ENCODE measurements around the gene SCAND1. TPM values are rescaled to one million over a fixed set of nuclear protein-coding genes. Genes with fewer than 3 reads are reported as not detected.
A peak's percentile ranks its signal among the peaks of the same experiment; 100 is the strongest.

Gene SCAND1
- total RNA-seq, 1 donor from 2014 or later: 97.8 TPM

DNA sequence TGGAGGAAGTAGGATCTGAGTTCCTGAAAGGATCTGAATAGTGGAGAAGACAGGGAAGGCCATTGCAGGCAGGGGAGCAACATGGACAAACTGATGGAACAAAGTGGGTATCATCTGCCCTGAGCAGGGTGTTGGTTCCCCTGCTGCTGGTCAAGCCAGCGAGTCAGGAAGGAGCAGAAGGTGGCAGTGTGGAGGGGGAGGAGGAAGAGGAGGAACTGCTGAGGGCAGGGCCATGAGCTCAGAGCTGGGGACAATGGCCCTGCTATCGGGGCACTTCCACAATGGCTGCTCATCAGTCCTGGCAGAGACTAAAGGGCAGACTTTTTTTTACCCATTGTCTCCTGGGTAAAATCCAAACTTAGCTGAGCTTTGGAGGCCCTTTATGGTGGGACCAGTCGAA, 27.7 kb upstream of the SCAND1 start:
- Mint-ChIP-seq H3K4me3 (ENCODE audit: unreplicated experiment) (peak overlapping the region; percentile 1), H3K9me3 (ENCODE audit: unreplicated experiment) (peaks cover 4% of the 10 kb centered on the region), H3K36me3 (ENCODE audit: unreplicated experiment) (no peaks in the 10 kb centered on the region), H3K4me1 (ENCODE audit: low read depth, unreplicated experiment) (peaks cover 15% of the 10 kb centered on the region), H3K27ac (ENCODE audit: unreplicated experiment) (no peak overlapping the region), H3K27me3 (ENCODE audit: unreplicated experiment) (peaks cover 6% of the 10 kb centered on the region)
- no peak for DNase-seq
- TF ChIP-seq, protein P1, sequence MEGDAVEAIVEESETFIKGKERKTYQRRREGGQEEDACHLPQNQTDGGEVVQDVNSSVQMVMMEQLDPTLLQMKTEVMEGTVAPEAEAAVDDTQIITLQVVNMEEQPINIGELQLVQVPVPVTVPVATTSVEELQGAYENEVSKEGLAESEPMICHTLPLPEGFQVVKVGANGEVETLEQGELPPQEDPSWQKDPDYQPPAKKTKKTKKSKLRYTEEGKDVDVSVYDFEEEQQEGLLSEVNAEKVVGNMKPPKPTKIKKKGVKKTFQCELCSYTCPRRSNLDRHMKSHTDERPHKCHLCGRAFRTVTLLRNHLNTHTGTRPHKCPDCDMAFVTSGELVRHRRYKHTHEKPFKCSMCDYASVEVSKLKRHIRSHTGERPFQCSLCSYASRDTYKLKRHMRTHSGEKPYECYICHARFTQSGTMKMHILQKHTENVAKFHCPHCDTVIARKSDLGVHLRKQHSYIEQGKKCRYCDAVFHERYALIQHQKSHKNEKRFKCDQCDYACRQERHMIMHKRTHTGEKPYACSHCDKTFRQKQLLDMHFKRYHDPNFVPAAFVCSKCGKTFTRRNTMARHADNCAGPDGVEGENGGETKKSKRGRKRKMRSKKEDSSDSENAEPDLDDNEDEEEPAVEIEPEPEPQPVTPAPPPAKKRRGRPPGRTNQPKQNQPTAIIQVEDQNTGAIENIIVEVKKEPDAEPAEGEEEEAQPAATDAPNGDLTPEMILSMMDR (IDR thresholded peaks at IDR 0.05; ENCODE audit: partially characterized antibody, unreplicated experiment): no peak

DNA sequence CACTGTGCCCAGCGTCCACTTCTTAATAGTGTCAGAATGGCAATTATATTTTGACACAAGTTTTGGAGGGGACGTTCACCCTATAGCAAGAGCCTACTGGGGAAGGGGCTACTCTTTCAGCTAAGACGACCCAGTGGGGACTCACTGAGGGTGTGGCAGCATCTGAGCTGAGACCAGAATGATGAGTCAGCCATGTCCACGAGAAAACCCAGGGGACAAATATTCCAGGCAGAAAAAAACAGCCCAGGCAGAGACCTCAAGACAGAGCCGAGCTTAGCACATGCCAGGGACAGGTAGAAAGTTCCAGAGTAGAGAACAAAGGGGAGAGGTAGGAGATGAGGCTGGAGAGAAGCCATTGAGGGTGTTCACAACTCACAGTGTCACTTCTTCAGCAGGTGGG, 25.2 kb upstream of the SCAND1 start:
- H3K27ac Mint-ChIP-seq (ENCODE audit: unreplicated experiment): no peak overlapping the region
- peaks cover 1% of the 10 kb centered on the region for H3K9me3 Mint-ChIP-seq (ENCODE audit: unreplicated experiment)
- peaks cover 6% of the 10 kb centered on the region for H3K27me3 Mint-ChIP-seq (ENCODE audit: unreplicated experiment)
- H3K36me3 Mint-ChIP-seq (ENCODE audit: unreplicated experiment): no peaks in the 10 kb centered on the region
- peaks cover 19% of the 10 kb centered on the region for H3K4me1 Mint-ChIP-seq (ENCODE audit: low read depth, unreplicated experiment)
- TF ChIP-seq, protein P1 (IDR thresholded peaks at IDR 0.05; ENCODE audit: partially characterized antibody, unreplicated experiment): no peak
- DNase-seq: no peak
- H3K4me3 Mint-ChIP-seq (ENCODE audit: unreplicated experiment): no peak overlapping the region

DNA sequence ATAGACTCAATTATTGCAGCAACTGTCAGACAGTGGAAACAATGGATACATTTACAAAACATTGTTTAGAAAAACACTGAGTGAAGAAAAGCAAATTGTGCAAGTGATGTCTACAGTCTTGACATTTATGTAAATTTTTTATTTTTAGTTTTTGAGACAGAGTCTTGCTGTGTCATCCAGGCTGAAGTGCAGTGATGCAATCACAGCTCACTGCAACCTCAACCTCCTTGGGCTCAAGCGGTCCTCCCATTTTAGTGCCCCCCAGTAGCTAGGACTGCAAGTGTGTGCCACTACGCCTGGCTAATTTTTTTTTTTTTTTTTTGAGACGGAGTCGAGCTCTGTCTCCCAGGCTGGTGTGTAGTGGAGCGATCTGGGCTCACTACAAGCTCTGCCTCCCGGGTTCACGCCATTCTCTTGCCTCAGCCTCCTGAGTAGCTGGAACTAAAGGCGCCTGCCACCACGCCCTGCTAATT, 23.8 kb upstream of the SCAND1 start:
- Mint-ChIP-seq H3K9me3 (ENCODE audit: unreplicated experiment) (no peaks in the 10 kb centered on the region), H3K27ac (ENCODE audit: unreplicated experiment) (no peak overlapping the region), H3K4me3 (ENCODE audit: unreplicated experiment) (no peak overlapping the region), H3K36me3 (ENCODE audit: unreplicated experiment) (no peaks in the 10 kb centered on the region), H3K4me1 (ENCODE audit: low read depth, unreplicated experiment) (peaks cover 19% of the 10 kb centered on the region), H3K27me3 (ENCODE audit: unreplicated experiment) (peaks cover 6% of the 10 kb centered on the region)
- TF ChIP-seq, protein P1 (IDR thresholded peaks at IDR 0.05; ENCODE audit: partially characterized antibody, unreplicated experiment): no peak
- no peak for DNase-seq

DNA sequence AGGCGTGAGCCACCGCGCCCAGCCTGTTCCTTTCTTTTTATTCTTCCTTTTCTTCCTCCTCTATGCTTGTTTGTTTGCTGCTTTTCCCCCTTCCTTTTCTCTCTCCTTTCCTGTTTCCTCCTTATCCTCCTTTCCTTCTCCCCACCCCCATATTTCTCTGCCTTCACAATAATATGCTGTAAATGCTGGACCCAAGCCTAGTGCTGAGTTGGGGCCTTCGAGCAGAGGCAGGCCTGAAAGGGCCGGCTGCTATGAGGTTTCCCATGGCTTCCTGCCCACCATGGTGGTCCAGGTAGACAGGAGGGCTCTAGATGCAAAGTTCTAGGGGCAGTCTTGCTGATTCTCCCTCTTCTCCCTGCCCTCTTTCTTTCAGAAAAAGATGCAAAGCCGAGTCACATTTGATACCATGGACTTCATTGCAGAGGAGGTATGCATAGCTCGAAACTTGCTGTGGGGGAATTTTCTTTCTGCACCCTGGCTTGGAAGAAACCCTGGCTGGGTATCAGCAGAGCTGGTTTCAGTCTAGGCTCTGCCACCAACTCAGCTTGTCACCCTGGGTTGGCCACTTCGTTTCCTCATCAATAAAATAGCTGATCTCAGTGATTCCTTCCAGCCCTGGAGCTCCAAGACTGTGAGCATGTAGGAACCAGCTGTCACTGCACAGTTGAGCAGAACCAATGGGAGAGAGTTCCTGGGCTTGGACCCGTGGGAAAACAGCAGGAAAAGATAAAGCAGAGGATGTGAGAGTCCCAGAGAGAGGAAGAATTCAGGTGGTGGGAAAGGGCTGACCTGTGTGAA, 21.5 kb upstream of the SCAND1 start:
- Mint-ChIP-seq H3K4me3 (ENCODE audit: unreplicated experiment) (no peak overlapping the region), H3K27me3 (ENCODE audit: unreplicated experiment) (peaks cover 12% of the 10 kb centered on the region), H3K36me3 (ENCODE audit: unreplicated experiment) (peaks cover 6% of the 10 kb centered on the region), H3K9me3 (ENCODE audit: unreplicated experiment) (peaks cover 9% of the 10 kb centered on the region), H3K27ac (ENCODE audit: unreplicated experiment) (peak overlapping the region; percentile 43), H3K4me1 (ENCODE audit: low read depth, unreplicated experiment) (peaks cover 25% of the 10 kb centered on the region)
- DNase-seq: no peak
- TF ChIP-seq, protein P1 (IDR thresholded peaks at IDR 0.05; ENCODE audit: partially characterized antibody, unreplicated experiment): no peak

DNA sequence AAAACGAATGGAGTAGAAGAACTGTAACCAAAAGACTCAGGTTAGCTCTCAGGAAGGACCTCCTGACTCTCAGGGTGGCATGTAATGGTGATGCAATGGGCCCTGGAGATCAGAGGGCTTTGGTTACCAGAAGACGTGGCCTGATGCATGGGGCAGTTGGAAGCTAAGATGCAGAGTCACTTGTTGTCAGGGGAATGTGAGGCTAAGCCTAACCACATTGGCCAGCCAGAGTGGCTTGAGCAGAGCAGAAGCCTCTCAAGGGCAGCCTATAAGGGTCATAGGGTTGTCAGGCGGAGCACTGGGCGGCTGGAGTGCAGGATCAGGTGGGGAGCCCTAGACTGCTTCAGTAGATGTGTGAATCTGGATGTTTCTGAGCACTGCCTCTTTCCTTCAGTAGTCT, 20.0 kb upstream of the SCAND1 start:
- TF ChIP-seq, protein P1 (IDR thresholded peaks at IDR 0.05; ENCODE audit: partially characterized antibody, unreplicated experiment): no peak
- H3K36me3 Mint-ChIP-seq (ENCODE audit: unreplicated experiment): peaks cover 6% of the 10 kb centered on the region
- H3K4me1 Mint-ChIP-seq (ENCODE audit: low read depth, unreplicated experiment): peaks cover 16% of the 10 kb centered on the region
- peaks cover 9% of the 10 kb centered on the region for H3K9me3 Mint-ChIP-seq (ENCODE audit: unreplicated experiment)
- H3K4me3 Mint-ChIP-seq (ENCODE audit: unreplicated experiment): no peak overlapping the region
- H3K27ac Mint-ChIP-seq (ENCODE audit: unreplicated experiment): no peak overlapping the region
- peaks cover 12% of the 10 kb centered on the region for H3K27me3 Mint-ChIP-seq (ENCODE audit: unreplicated experiment)
- DNase-seq: no peak

All from glutamatergic neuron (in vitro differentiated cells).